ENCODE data around the gene SP140L.

- TF ChIP-seq CTCF (IDR thresholded peaks at IDR 0.05) (no peak), POLR2A (IDR thresholded peaks at IDR 0.05) (no peak)
These were observed 104.2 kb downstream of the SP140L start for GRCh38 chr2:230430957-230431910.
